ENCODE data around the gene VGLL3.

VGLL3 gene

GRCh38 chr3:86950717-86951116 is 40.2 kb downstream of the VGLL3 start:
- no peak for DNase-seq (ENCODE audit: low read depth)

GRCh38 chr3:86949850-86950249 is 41.1 kb downstream of the VGLL3 start:
- no peak for DNase-seq (ENCODE audit: low read depth)

DNA sequence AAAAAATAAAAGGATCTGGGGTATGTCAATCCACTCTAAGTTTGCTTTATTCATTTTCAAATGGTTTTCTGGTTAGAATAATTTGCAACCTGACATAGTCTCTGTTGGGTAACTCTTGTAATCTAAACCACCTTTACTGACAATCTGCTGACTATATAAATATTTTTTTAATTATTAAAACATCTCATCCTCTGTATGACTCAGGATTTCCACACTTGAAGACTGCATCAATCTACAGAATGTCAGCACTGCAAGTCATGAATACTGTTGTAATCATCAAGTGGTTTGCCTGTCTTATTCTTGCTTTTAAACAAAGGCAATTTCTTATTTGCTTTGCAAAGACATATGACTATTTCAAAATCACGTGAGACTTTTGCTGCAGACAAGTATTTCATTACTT is 42.1 kb downstream of the VGLL3 start:
- DNase-seq (ENCODE audit: low read depth): no peak

DNA sequence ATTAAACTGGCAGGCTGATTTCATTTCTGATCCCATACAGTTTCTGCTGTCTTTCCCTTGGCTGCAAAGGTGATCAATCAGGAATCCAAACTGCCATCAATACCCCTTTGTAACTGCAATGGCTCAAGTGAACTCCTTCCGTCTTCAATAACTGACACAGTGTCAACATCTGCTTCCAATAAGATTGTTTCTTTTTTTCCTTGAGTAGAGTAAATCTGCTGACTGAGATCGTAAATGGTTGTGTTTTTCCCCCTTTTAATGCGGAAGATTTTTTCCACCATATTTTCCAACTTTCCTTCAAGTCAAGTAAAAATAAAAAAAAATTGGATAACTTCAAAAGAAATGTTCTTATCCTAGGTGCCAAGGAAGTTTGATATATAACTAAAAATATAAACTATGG is 48.7 kb downstream of the VGLL3 start:
- DNase-seq (ENCODE audit: low read depth): no peak

GRCh38 chr3:86938416-86939105 is 52.4 kb downstream of the VGLL3 start:
- DNase-seq (ENCODE audit: low read depth): no peak

GRCh38 chr3:86937306-86937791 is 53.6 kb downstream of the VGLL3 start:
- DNase-seq (ENCODE audit: low read depth): no peak

DNA sequence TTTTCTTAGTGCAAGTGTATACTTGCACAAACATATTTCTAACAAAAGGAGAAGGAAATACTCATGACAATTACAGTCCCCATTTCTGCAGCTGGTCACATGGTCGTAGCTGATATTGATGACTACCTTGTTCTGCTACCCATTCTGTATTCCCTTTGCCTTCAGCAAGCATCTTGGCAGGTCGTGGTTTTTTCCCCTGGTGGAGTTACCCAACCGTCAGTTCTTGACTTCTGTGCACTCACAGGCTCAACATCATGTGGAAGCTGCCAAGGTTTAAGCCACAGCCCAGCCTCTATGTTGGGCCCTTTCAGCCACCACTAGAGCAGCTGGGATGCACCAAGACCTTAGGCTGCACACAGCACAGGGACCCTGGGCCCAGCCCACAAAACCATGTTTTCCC is 56.1 kb downstream of the VGLL3 start:
- no peak for DNase-seq (ENCODE audit: low read depth)

DNA sequence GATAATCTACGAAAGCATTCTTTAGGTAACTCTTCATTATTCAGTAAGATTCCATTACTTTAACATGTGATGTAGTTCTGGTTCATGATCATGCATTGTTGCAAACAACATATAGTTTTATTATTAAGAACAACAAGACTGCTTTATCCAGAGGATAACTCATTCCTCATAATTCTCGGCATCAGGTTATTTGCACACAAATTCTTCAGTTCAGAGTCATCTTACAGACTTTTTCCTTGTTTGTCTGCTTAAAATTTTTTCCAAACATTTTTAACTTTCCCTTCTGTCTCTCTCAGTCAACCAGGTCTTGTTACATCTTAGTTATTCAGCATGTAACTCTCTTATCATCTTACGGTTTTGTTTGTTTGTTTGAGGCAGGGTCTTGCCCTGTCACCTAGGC is 60.1 kb downstream of the VGLL3 start:
- no peak for DNase-seq (ENCODE audit: low read depth)

DNA sequence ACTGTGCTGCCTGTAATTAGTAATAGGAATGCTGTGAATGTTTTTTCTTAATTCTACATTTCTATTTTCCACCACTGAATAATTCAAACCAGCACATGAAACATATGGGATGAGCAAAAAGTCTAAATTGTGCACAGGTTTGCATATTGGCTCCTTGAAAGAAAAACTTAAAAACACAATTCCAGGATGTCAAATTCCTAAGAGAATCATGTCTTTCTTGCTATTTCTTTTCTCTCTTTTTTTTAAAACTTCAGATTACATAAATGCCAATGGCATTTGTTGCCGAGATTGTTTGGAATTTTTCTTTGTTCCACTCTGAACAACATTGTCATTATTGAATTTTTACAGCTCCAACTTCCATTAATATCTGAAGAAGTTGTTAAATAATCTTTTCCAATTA is 60.8 kb downstream of the VGLL3 start:
- DNase-seq (ENCODE audit: low read depth): no peak

GRCh38 chr3:86929046-86929445 is 61.9 kb downstream of the VGLL3 start:
- no peak for DNase-seq (ENCODE audit: low read depth)

GRCh38 chr3:86923071-86923491 is 67.9 kb downstream of the VGLL3 start:
- DNase-seq (ENCODE audit: low read depth): no peak

DNA sequence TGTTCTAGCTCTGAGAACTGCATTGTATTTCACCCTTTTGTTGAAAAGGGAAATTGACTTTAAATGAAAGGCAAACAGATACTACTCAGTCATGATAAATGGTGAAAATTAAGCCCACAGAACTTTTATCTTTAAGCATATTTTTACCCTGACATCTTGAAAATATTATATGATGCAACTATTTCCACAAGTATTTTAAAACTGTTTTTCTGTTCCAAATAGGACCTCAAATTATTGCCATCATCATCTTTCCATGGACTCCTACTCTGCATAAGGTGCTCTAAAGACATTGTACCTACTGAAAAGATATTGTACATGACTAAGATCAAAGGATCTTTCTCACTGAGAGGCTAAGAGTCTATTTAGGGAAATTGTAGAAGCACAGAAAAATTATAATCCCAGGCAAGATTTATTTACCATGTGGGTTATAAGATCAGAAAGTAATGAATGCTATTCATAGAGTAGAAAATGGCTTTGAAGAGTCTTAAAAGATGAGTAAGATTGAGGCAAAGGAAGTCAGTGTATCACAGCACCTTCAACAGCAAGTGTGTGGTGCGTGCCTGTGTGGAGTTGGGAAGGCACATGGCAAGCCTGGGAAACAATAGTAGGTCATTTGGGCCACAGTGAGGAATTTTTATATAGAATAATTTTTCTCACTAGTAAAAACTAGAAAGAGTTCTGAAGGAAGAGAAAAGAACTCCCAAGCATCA is 68.8 kb downstream of the VGLL3 start:
- no peak for DNase-seq (ENCODE audit: low read depth)

GRCh38 chr3:86914670-86915069 is 76.3 kb downstream of the VGLL3 start:
- no peak for DNase-seq (ENCODE audit: low read depth)

DNA sequence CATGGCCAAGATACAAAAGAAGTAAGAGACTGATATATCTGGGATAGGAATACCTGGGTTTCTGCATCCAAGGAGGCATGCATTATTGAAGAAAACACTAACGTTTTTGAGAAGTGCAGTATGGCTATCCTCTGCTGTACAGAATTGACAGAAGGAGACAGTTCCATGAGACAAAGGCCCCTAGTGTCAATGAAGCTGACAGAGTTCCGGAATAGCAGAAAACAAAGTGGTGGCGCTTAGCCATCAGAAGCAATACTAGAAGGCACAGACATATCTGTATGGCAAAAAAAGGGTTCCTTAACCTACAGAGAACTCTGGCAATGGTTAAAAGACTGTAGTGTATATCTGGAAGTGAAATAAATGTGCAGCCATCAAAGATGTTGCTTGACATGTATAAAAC is 77.8 kb downstream of the VGLL3 start:
- DNase-seq (ENCODE audit: low read depth): no peak

GRCh38 chr3:86895202-86895601 is 95.7 kb downstream of the VGLL3 start:
- DNase-seq (ENCODE audit: low read depth): no peak

- DNase-seq (ENCODE audit: low read depth): no peak
These were observed 100.1 kb downstream of the VGLL3 start for GRCh38 chr3:86890741-86891396.
